Body of pancreas (tissue), 4 donors: ENCODE results near the gene SELENOM. TPM values are rescaled to one million over a fixed set of nuclear protein-coding genes. Genes with fewer than 3 reads are reported as not detected.

Experiments used
- ATAC-seq: fragments of 150-250 bp; one replicate; pipeline ENCODE4 v1.9.1; 2016
- DNase-seq, 4 donors: peaks; one replicate each; pipeline ENCODE4 v3.0.0-alpha.2; 2019
- H3K27ac ChIP-seq, 4 donors: fragments of 200-600 bp; sonication (generic); 1 replicate in 3 of 4; 2 replicates in 1 of 4; pipeline versions ENCODE4 v1.5.1 to v1.6.1; 2016 to 2019; ENCODE audit warnings: mild to moderate bottlenecking in 1 of 4, mixed read lengths in 1 of 4, moderate library complexity in 1 of 4
- H3K27me3 ChIP-seq, 2 donors: fragments of 200-600 bp; sonication (generic); one replicate each; pipeline ENCODE4 v1.6.0; 2016; ENCODE audit warnings: mild to moderate bottlenecking in 1 of 2
- H3K36me3 ChIP-seq, 2 donors: fragments of 200-600 bp; sonication (generic); replicated peaks in 1 of 2; 2 replicates each; pipeline ENCODE4 v1.5.1; 2016; ENCODE audit warnings: low read depth in 2 of 2; ENCODE audit not compliant: insufficient read depth in 1 of 2
- H3K4me1 ChIP-seq: fragments of 200-600 bp; sonication (generic); one replicate; pipeline ENCODE4 v1.6.0; 2016
- H3K4me3 ChIP-seq, 2 donors: fragments of 200-600 bp; sonication (generic); 1 replicate in 1 of 2; 2 replicates in 1 of 2; pipeline ENCODE4 v1.5.1; 2016 to 2019
- H3K9me3 ChIP-seq, 3 donors: fragments of 200-600 bp; sonication (generic); 1 replicate in 2 of 3; 2 replicates in 1 of 3; pipeline ENCODE4 v1.5.1; 2016
- CTCF ChIP-seq, 7 experiments: fragments of 450-650 bp in 4 of 7; fragments of 200-600 bp in 3 of 7; sonication (generic) in 3 of 7; IDR thresholded peaks; one replicate each; pipeline ENCODE4 v1.5.1; 2016 to 2019; ENCODE audit warnings: antibody characterized with exemption in 7 of 7
- POLR2A ChIP-seq, 3 donors: fragments of 450-650 bp; IDR thresholded peaks; one replicate each; pipeline ENCODE4 v1.6.1; 2016; ENCODE audit warnings: antibody characterized with exemption in 3 of 3, mild to moderate bottlenecking in 2 of 3
- WGBS, 2 donors: methylation state at CpG; one replicate each; pipeline ENCODE4 v1.1.5; 2017; 5-methylcytosine and 5-hydroxymethylcytosine counted together
- intact Hi-C: fragments of 100-400 bp; cut with DNase I; formaldehyde crosslinking; loops from one replicate; pipeline ENCODE4 v1.15.1; 2023
- total RNA-seq, 2 donors: library from RNA; depleted of rRNA; stranded (reverse); fragments of >200 nt; gene quantifications; one replicate each; pipeline ENCODE4 v1.1.0, GENCODE V29; 2016

SELENOM gene
- total RNA-seq, 2 donors from 2014 or later = 127 to 198 TPM

- 70 to 82% methylated on average over 25 to 35 of the region's 35 CpGs for WGBS, 2 donors
- Histone ChIP-seq H3K36me3 (peaks cover 0 to 2% of the 10 kb centered on the region in 2 donors), H3K27ac (no peak overlapping the region), H3K9me3 (no peaks in the 10 kb centered on the region), H3K4me1 (peaks cover 23% of the 10 kb centered on the region), H3K4me3 (no peak overlapping the region), H3K27me3 (no peaks in the 10 kb centered on the region)
- DNase-seq (no peak), ATAC-seq (no peak)
- intact Hi-C loops = no loop called here
- no peak for TF ChIP-seq POLR2A (IDR thresholded peaks at IDR 0.05)
These were observed 2.5 kb downstream of the SELENOM start for GRCh38 chr22:31104869-31105268.

- no peak overlapping the region for H3K27ac ChIP-seq
These were observed 3.3 kb downstream of the SELENOM start for GRCh38 chr22:31103899-31104694.

GRCh38 chr22:31103111-31103510 is 4.3 kb downstream of the SELENOM start:
- H3K27ac ChIP-seq = peak overlapping the region in 2 of 4 donors; percentile 1 to 15
- H3K27me3 ChIP-seq = no peaks in the 10 kb centered on the region
- DNase-seq (no peak), ATAC-seq (no peak)
- intact Hi-C loops = no loop called here
- no peak overlapping the region for H3K4me3 ChIP-seq
- peaks cover 0 to 10% of the 10 kb centered on the region in 2 donors for H3K36me3 ChIP-seq
- H3K9me3 ChIP-seq = no peaks in the 10 kb centered on the region
- H3K4me1 ChIP-seq = peaks cover 21% of the 10 kb centered on the region
- TF ChIP-seq POLR2A (IDR thresholded peaks at IDR 0.05) (no peak), CTCF (IDR thresholded peaks at IDR 0.05) (no peak)
- 88 to 94% methylated on average over 2 of the region's 2 CpGs for WGBS, 2 donors

More at GRCh38 chr22:31103899-31104694, 3.3 kb downstream of the SELENOM start:
- Histone ChIP-seq H3K9me3 (no peaks in the 10 kb centered on the region), H3K36me3 (peaks cover 0 to 8% of the 10 kb centered on the region in 2 donors), H3K27me3 (no peaks in the 10 kb centered on the region), H3K4me3 (no peak overlapping the region), H3K4me1 (peaks cover 23% of the 10 kb centered on the region)
- whole genome bisulfite sequencing, 2 donors = 79 to 89% methylated on average over 29 to 32 of the region's 33 CpGs
- DNase-seq (peak in 1 of 4 donors; percentile 48), ATAC-seq (no peak)
- intact Hi-C loops = no loop called here
- TF ChIP-seq POLR2A (IDR thresholded peaks at IDR 0.05) = no peak
- TF ChIP-seq CTCF (IDR thresholded peaks at IDR 0.05) = no peak

GRCh38 chr22:31102441-31103081 is 4.8 kb downstream of the SELENOM start:
- H3K36me3 ChIP-seq = peaks cover 0 to 10% of the 10 kb centered on the region in 2 donors
- H3K4me3 ChIP-seq = no peak overlapping the region
- peak in 3 of 4 donors; percentile 37 to 84 (median 59) for DNase-seq
- ATAC-seq = no peak
- 85% methylated on average over 7 of the region's 8 CpGs for WGBS, 2 donors
- peaks cover 17% of the 10 kb centered on the region for H3K4me1 ChIP-seq
- TF ChIP-seq CTCF (IDR thresholded peaks at IDR 0.05) (no peak), POLR2A (IDR thresholded peaks at IDR 0.05) (no peak)
- H3K27me3 ChIP-seq = no peaks in the 10 kb centered on the region
- intact Hi-C loops = no loop called here
- H3K27ac ChIP-seq = peak overlapping the region in 3 of 4 donors; percentile 1 to 42 (median 15)
- H3K9me3 ChIP-seq = no peaks in the 10 kb centered on the region

- Histone ChIP-seq H3K4me3 (no peak overlapping the region), H3K27me3 (no peaks in the 10 kb centered on the region), H3K27ac (no peak overlapping the region), H3K36me3 (peaks cover 0 to 17% of the 10 kb centered on the region in 2 donors), H3K9me3 (no peaks in the 10 kb centered on the region), H3K4me1 (peaks cover 5% of the 10 kb centered on the region)
- WGBS, 2 donors = 92 to 99% methylated on average over 17 to 18 of the region's 18 CpGs
- no peak for ATAC-seq
- DNase-seq = no peak
- TF ChIP-seq POLR2A (IDR thresholded peaks at IDR 0.05) (no peak), CTCF (IDR thresholded peaks at IDR 0.05) (no peak)
- intact Hi-C loops = no loop called here
These were observed 6.4 kb downstream of the SELENOM start for GRCh38 chr22:31100762-31101525.
